ENCODE data around the gene PDCD2L. TPM values are rescaled to one million over a fixed set of nuclear protein-coding genes. Genes with fewer than 3 reads are reported as not detected.
"Not testable (repeated sequence)": the region's sequence is repeated elsewhere in the genome, so short reads cannot be mapped to it uniquely, and the experiment has no call there.

The PDCD2L gene
- total RNA-seq, 2 experiments from 2014 or later = 3.8 to 3.9 TPM

DNA sequence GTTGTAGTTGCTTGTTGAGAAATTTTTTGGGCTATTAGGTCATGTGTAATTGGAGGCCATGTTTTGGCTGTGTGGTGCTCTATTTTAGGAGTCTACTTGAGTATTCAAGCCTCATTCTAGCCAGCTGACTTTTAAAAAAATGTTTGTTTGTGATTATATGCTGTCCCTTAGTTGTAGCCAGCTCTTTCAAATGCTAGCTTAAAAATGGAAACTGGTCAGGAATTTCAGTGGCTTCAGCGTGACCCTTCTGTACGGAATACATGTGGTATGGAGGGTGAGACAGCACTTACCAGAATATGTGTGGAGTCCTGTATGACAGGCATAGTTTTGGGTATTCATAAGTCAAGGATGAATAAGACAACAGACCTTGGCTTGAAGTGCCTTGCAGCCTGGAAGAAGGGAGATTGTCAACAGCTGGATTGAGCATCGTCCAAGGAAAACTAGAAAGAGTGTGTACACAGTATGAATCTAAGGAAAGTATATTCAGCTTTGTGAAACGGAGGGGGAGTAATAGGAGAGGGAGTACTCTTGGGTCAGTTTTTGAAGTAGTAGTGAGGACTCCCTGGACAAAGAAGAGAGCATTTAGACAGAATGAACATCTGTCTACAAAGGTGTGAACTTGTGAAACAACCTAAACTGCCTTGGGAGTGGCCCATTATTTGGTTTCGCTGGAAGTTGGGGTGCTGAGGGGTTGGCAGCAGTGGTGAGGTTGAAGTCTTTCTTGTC lies 57.3 kb downstream of the PDCD2L start:
- intact Hi-C loops (cut with DNase I, micrococcal nuclease) = no loop called here
- H3K27ac Mint-ChIP-seq = no peak overlapping the region
- H3K27me3 Mint-ChIP-seq = no peaks in the 10 kb centered on the region
- TF ChIP-seq, protein P1, sequence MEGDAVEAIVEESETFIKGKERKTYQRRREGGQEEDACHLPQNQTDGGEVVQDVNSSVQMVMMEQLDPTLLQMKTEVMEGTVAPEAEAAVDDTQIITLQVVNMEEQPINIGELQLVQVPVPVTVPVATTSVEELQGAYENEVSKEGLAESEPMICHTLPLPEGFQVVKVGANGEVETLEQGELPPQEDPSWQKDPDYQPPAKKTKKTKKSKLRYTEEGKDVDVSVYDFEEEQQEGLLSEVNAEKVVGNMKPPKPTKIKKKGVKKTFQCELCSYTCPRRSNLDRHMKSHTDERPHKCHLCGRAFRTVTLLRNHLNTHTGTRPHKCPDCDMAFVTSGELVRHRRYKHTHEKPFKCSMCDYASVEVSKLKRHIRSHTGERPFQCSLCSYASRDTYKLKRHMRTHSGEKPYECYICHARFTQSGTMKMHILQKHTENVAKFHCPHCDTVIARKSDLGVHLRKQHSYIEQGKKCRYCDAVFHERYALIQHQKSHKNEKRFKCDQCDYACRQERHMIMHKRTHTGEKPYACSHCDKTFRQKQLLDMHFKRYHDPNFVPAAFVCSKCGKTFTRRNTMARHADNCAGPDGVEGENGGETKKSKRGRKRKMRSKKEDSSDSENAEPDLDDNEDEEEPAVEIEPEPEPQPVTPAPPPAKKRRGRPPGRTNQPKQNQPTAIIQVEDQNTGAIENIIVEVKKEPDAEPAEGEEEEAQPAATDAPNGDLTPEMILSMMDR (IDR thresholded peaks at IDR 0.05) = no peak
- Histone ChIP-seq H3K4me1 (ENCODE audit: insufficient read depth, low read length) (no peaks in the 10 kb centered on the region), H3K27ac (ENCODE audit: low read depth in 1 of 2, low read length in 2 of 2) (no peak overlapping the region), H3K36me3 (ENCODE audit: insufficient read depth, low read length) (peaks cover 85% of the 10 kb centered on the region), H3K4me3 (ENCODE audit: low read length) (no peak overlapping the region), H3K9me3 (ENCODE audit: control insufficient read depth in 1 of 2, insufficient read depth in 1 of 2, low read length in 2 of 2) (no peaks in the 10 kb centered on the region), H3K27me3 (ENCODE audit: control insufficient read depth in 1 of 2, insufficient read depth in 2 of 2, low read length in 2 of 2) (no peaks in the 10 kb centered on the region)
- DNase-seq (no peak), ATAC-seq (ENCODE audit: poor library complexity) (no peak)
- ChIA-PET CTCF (no interaction called here), POLR2A (no interaction called here)
- H3K36me3 Mint-ChIP-seq (ENCODE audit: low read depth) = peaks cover 92% of the 10 kb centered on the region
- H3K4me3 Mint-ChIP-seq = no peak overlapping the region
- H3K9me3 Mint-ChIP-seq = no peaks in the 10 kb centered on the region
- H3K4me1 Mint-ChIP-seq (ENCODE audit: low read depth) = peaks cover 5% of the 10 kb centered on the region

DNA sequence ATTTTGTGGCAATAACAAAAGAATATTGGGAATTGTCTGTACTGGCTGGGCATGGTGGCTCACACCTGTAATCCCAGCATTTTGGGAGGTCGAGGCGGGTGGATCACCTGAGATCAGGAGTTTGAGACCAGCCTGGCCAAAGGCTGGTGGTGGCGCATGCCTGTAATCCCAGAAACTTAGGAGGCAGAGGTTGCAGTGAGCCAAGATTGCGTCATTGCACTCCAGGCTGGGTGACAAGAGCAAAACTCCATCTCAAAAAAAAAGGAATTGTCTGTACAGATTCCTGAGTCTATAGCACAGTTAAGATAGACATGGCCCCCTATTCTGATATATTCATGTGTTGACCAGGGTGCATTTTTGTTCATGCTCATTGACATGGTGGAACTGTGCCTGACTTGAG lies 60.6 kb downstream of the PDCD2L start:
- H3K4me3 Mint-ChIP-seq; DNase-seq; H3K4me1 ChIP-seq (ENCODE audit: insufficient read depth, low read length); H3K4me3 ChIP-seq (ENCODE audit: low read length); ATAC-seq (ENCODE audit: poor library complexity); POLR2A ChIA-PET; H3K27me3 ChIP-seq (ENCODE audit: control insufficient read depth in 1 of 2, insufficient read depth in 2 of 2, low read length in 2 of 2); H3K27ac Mint-ChIP-seq; H3K9me3 Mint-ChIP-seq; H3K27me3 Mint-ChIP-seq; H3K9me3 ChIP-seq (ENCODE audit: control insufficient read depth in 1 of 2, insufficient read depth in 1 of 2, low read length in 2 of 2); intact Hi-C loops (cut with DNase I, micrococcal nuclease); H3K4me1 Mint-ChIP-seq (ENCODE audit: low read depth); CTCF ChIA-PET; H3K27ac ChIP-seq (ENCODE audit: low read depth in 1 of 2, low read length in 2 of 2): not testable (repeated sequence)
- peaks cover 96% of the 10 kb centered on the region for H3K36me3 Mint-ChIP-seq (ENCODE audit: low read depth)
- peaks cover 91% of the 10 kb centered on the region for H3K36me3 ChIP-seq (ENCODE audit: insufficient read depth, low read length)

DNA sequence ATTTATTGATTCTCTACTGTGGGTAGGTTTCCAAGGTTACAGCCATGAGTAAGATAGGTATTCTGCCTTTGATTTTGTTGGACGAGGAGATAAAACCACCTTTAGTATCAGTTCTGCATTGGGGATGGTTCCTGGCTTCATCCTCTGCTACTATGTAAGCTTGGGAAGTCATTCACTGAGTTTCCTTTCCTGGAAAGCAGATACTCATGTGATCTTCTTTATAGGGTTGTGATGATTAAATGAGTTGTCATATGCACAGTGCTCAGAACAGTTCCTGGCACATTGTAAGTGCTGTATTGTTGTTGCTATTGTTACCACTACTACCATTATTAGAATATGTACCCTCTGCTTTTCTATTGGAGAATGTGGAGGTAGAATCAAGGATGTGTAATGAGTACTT lies 64.2 kb downstream of the PDCD2L start:
- Mint-ChIP-seq H3K4me1 (ENCODE audit: low read depth) (no peaks in the 10 kb centered on the region), H3K9me3 (no peaks in the 10 kb centered on the region), H3K27ac (no peak overlapping the region), H3K4me3 (no peak overlapping the region), H3K27me3 (no peaks in the 10 kb centered on the region), H3K36me3 (ENCODE audit: low read depth) (peaks cover 90% of the 10 kb centered on the region)
- Histone ChIP-seq H3K4me3 (ENCODE audit: low read length) (no peak overlapping the region), H3K36me3 (ENCODE audit: insufficient read depth, low read length) (peaks cover 83% of the 10 kb centered on the region), H3K27ac (ENCODE audit: low read depth in 1 of 2, low read length in 2 of 2) (no peak overlapping the region), H3K27me3 (ENCODE audit: control insufficient read depth in 1 of 2, insufficient read depth in 2 of 2, low read length in 2 of 2) (no peaks in the 10 kb centered on the region), H3K9me3 (ENCODE audit: control insufficient read depth in 1 of 2, insufficient read depth in 1 of 2, low read length in 2 of 2) (no peaks in the 10 kb centered on the region), H3K4me1 (ENCODE audit: insufficient read depth, low read length) (no peaks in the 10 kb centered on the region)
- POLR2A ChIA-PET = no interaction called here
- ATAC-seq (ENCODE audit: poor library complexity) = no peak
- no peak for DNase-seq
- CTCF ChIA-PET = no interaction called here
- intact Hi-C loops (cut with DNase I, micrococcal nuclease) = no loop called here
- TF ChIP-seq, protein P1 (IDR thresholded peaks at IDR 0.05) = no peak

DNA sequence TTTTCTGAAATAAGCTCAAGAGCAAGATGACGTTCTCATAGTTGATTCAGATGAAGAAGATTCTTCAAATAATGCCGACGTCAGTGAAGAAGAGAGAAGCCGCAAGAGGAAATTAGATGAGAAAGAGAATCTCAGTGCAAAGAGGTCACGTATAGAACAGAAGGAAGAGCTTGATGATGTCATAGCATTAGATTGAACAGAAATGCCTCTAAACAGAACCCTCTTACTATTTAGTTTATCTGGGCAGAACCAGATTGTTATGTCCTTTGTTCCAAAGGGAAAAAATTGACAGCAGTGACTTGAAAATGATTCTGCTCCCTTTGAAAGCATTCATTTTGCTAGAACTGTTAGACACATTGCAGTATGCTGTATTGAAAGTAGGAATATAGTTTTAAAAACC lies 64.8 kb downstream of the PDCD2L start:
- intact Hi-C loops (cut with DNase I, micrococcal nuclease); H3K27ac Mint-ChIP-seq; DNase-seq; H3K9me3 Mint-ChIP-seq; H3K4me1 Mint-ChIP-seq (ENCODE audit: low read depth); ATAC-seq (ENCODE audit: poor library complexity); H3K27ac ChIP-seq (ENCODE audit: low read depth in 1 of 2, low read length in 2 of 2); POLR2A ChIA-PET; H3K4me3 ChIP-seq (ENCODE audit: low read length); H3K27me3 ChIP-seq (ENCODE audit: control insufficient read depth in 1 of 2, insufficient read depth in 2 of 2, low read length in 2 of 2); H3K4me3 Mint-ChIP-seq; CTCF ChIA-PET; H3K9me3 ChIP-seq (ENCODE audit: control insufficient read depth in 1 of 2, insufficient read depth in 1 of 2, low read length in 2 of 2); H3K27me3 Mint-ChIP-seq; H3K4me1 ChIP-seq (ENCODE audit: insufficient read depth, low read length): not testable (repeated sequence)
- peaks cover 76% of the 10 kb centered on the region for H3K36me3 ChIP-seq (ENCODE audit: insufficient read depth, low read length)
- peaks cover 88% of the 10 kb centered on the region for H3K36me3 Mint-ChIP-seq (ENCODE audit: low read depth)

Data from CD4-positive, alpha-beta T cell (primary cell).